Subcutaneous adipose tissue (tissue), 4 donors: ENCODE measurements around the gene MRPS18A. TPM values are rescaled to one million over a fixed set of nuclear protein-coding genes. Genes with fewer than 3 reads are reported as not detected.

ENCODE experiments used
- CTCF ChIP-seq: fragments of 450-650 bp; IDR thresholded peaks from one replicate; pipeline ENCODE4 v1.5.1; 2016; ENCODE audit warnings: low read depth, mild to moderate bottlenecking, control low read depth, antibody characterized with exemption, moderate library complexity
- total RNA-seq, 4 donors: library from RNA; depleted of rRNA; stranded (reverse); fragments of >200 nt; gene quantifications; one replicate each; pipeline ENCODE4 v1.1.0, GENCODE V29; 2016

The MRPS18A gene
- total RNA-seq, 4 donors from 2014 or later, result 28.5 to 31.3 (median 30.4) TPM

- no peak for TF ChIP-seq CTCF
Measured at GRCh38 chr6:43648248-43648647, 39.3 kb downstream of the MRPS18A start.

GRCh38 chr6:43647613-43648012 lies 40.0 kb downstream of the MRPS18A start:
- TF ChIP-seq CTCF, result no peak

GRCh38 chr6:43645613-43645964 lies 42.0 kb downstream of the MRPS18A start:
- TF ChIP-seq CTCF, result no peak

GRCh38 chr6:43644940-43645612 lies 42.5 kb downstream of the MRPS18A start, which contains the start of gene RSPH9:
Gene RSPH9, plus strand, starts transcription at chr6:43645036. Its CDS starts 63 bp downstream, at chr6:43645099.
- TF ChIP-seq CTCF, result no peak

GRCh38 chr6:43639984-43640800 lies 47.4 kb downstream of the MRPS18A start:
- no peak for TF ChIP-seq CTCF

- no peak for TF ChIP-seq CTCF
Measured at GRCh38 chr6:43636308-43636659, 51.3 kb downstream of the MRPS18A start.

GRCh38 chr6:43635387-43636307 lies 51.9 kb downstream of the MRPS18A start, which contains the start of gene MAD2L1BP:
Gene MAD2L1BP, plus strand, starts transcription at chr6:43635840. Its CDS starts 36 bp downstream, at chr6:43635876.
- TF ChIP-seq CTCF, result no peak
